GM12872 (cell line): ENCODE data around the gene SPDYE4.

Experiments
- CTCF ChIP-seq: IDR thresholded peaks from 3 replicates; pipeline ENCODE4 v1.5.1; 2011; ENCODE audit warnings: low read depth, mild to moderate bottlenecking, low read length, moderate library complexity; ENCODE audit not compliant: insufficient read depth

SPDYE4 gene

GRCh38 chr17:8719291-8720246, 38.8 kb downstream of the SPDYE4 start:
- TF ChIP-seq CTCF: no peak

- TF ChIP-seq CTCF: no peak
Measured at GRCh38 chr17:8718001-8718563, 40.3 kb downstream of the SPDYE4 start.

- no peak for TF ChIP-seq CTCF
Measured at GRCh38 chr17:8713878-8714277, 44.5 kb downstream of the SPDYE4 start.

- no peak for TF ChIP-seq CTCF
Measured at GRCh38 chr17:8713315-8713714, 45.0 kb downstream of the SPDYE4 start.

- TF ChIP-seq CTCF: no peak
Measured at GRCh38 chr17:8712698-8713097, 45.6 kb downstream of the SPDYE4 start.

- TF ChIP-seq CTCF: no peak
Measured at GRCh38 chr17:8711291-8711690, 47.1 kb downstream of the SPDYE4 start.

GRCh38 chr17:8710813-8711212, 47.5 kb downstream of the SPDYE4 start:
- TF ChIP-seq CTCF: no peak
